HCT116 (cell line): ENCODE measurements around the gene TNC. TPM values are rescaled to one million over a fixed set of nuclear protein-coding genes. Genes with fewer than 3 reads are reported as not detected.

Source experiments
- ATAC-seq: fragments of 200-7000 bp; cut with Tn5 transposase; 2 replicates; pipeline ENCODE4 v1.9.1; 2020; ENCODE audit warnings: mild to moderate bottlenecking, moderate library complexity
- BruUV-seq: library from RNA; stranded (reverse); fragments of 400-500 nt; replicated peaks from 2 replicates; lab custom pipeline; 2021; lab: Mats Ljungman, UMichigan
- CTCF ChIA-PET: fragments of 300-600 bp; sonication (Branson Sonifier 250); formaldehyde crosslinking; loops from one replicate; lab custom pipeline; 2021; ENCODE audit warnings: antibody characterized with exemption; lab: Charles Lee
- POLR2A ChIA-PET: fragments of 300-600, 350-600 bp; sonication (Branson Sonifier 250); formaldehyde crosslinking; loops from one replicate; lab custom pipeline; 2021; ENCODE audit warnings: antibody characterized with exemption; lab: Charles Lee
- RAD21 ChIA-PET, 2 experiments: fragments of 300-600 bp; sonication (Branson Sonifier 250); formaldehyde crosslinking; loops; one replicate each; lab custom pipeline; 2023; ENCODE audit warnings: low total read pairs in 2 of 2; ENCODE audit not compliant: uncharacterized antibody in 2 of 2, unreplicated experiment in 2 of 2, low non-redundant PET in 1 of 2; lab: Charles Lee
- DNase-seq: peaks from one replicate; pipeline ENCODE4 v3.0.0-alpha.2; 2010; ENCODE audit warnings: low read depth, low spot score
- H2AFZ ChIP-seq: fragments of 200-600 bp; shearing (Covaris generic), sonication (generic); 2 replicates; pipeline ENCODE4 v1.6.1; 2017; ENCODE audit warnings: low read depth, mixed run types, mixed read lengths, antibody characterized with exemption, low read length; ENCODE audit not compliant: poor library complexity, severe bottlenecking
- H3K27ac ChIP-seq: 2 replicates; pipeline ENCODE4 v1.5.1; 2012; ENCODE audit warnings: low read depth, low read length
- H3K27me3 ChIP-seq: fragments of 200-600 bp; sonication (generic); 2 replicates; pipeline ENCODE4 v1.6.1; 2016; ENCODE audit warnings: mixed run types, low read length, mixed read lengths; ENCODE audit not compliant: insufficient read depth
- H3K36me3 ChIP-seq, 2 experiments: fragments of 200-500 bp in 1 of 2; fragments of 200-600 bp in 1 of 2; sonication (Bioruptor generic) in 1 of 2; sonication (generic) in 1 of 2; 2 replicates each; pipeline versions ENCODE4 v1.5.1 to v1.6.1; 2014 to 2016; ENCODE audit warnings: low read length in 2 of 2, inconsistent platforms in 1 of 2, mixed read lengths in 1 of 2, mixed run types in 1 of 2; ENCODE audit not compliant: insufficient read depth in 2 of 2, control insufficient read depth in 1 of 2
- H3K4me1 ChIP-seq, 2 experiments: fragments of 200-600 bp in 1 of 2; sonication (generic) in 1 of 2; 2 replicates each; pipeline versions ENCODE4 v1.5.1 to v1.6.1; 2012 to 2017; ENCODE audit warnings: low read length in 2 of 2, inconsistent platforms in 1 of 2, mild to moderate bottlenecking in 1 of 2, mixed read lengths in 1 of 2, mixed run types in 1 of 2, moderate library complexity in 1 of 2; ENCODE audit not compliant: insufficient read depth in 2 of 2, control insufficient read depth in 1 of 2
- H3K4me2 ChIP-seq: fragments of 200-600 bp; sonication (generic); 2 replicates; pipeline ENCODE4 v1.6.1; 2017; ENCODE audit warnings: mixed run types, low read length, mixed read lengths
- H3K4me3 ChIP-seq, 2 experiments: fragments of 200-600 bp in 1 of 2; sonication (generic) in 1 of 2; replicated peaks in 1 of 2; 2 replicates each; pipeline ENCODE4 v1.5.1; 2011 to 2016; ENCODE audit warnings: low read length in 2 of 2, control low read depth in 1 of 2, low read depth in 1 of 2, mild to moderate bottlenecking in 1 of 2, mixed read lengths in 1 of 2, mixed run types in 1 of 2
- H3K79me2 ChIP-seq: fragments of 200-600 bp; sonication (generic); 2 replicates; pipeline ENCODE4 v1.6.1; 2017; ENCODE audit warnings: mild to moderate bottlenecking, mixed run types, low read length, moderate library complexity, mixed read lengths; ENCODE audit not compliant: insufficient read depth
- H3K9ac ChIP-seq: fragments of 200-600 bp; sonication (generic); 2 replicates; pipeline ENCODE4 v1.6.1; 2016; ENCODE audit warnings: low read length, mixed read lengths
- H3K9me2 ChIP-seq: fragments of 200-600 bp; sonication (generic), shearing (Covaris generic); 2 replicates; pipeline ENCODE4 v1.6.1; 2017; ENCODE audit warnings: mixed run types, mild to moderate bottlenecking, moderate library complexity; ENCODE audit not compliant: insufficient read depth
- H3K9me3 ChIP-seq, 2 experiments: fragments of 200-500 bp in 1 of 2; fragments of 200-600 bp in 1 of 2; sonication (Bioruptor generic) in 1 of 2; sonication (generic) in 1 of 2; 2 replicates each; pipeline ENCODE4 v1.6.1; 2014 to 2017; ENCODE audit warnings: low read length in 2 of 2, mixed read lengths in 2 of 2, inconsistent platforms in 1 of 2, low read depth in 1 of 2, mild to moderate bottlenecking in 1 of 2, mixed run types in 1 of 2, moderate library complexity in 1 of 2; ENCODE audit not compliant: control insufficient read depth in 1 of 2, insufficient read depth in 1 of 2
- H4K20me1 ChIP-seq: fragments of 200-600 bp; sonication (generic), shearing (Covaris generic); 2 replicates; pipeline ENCODE4 v1.6.1; 2017; ENCODE audit warnings: mixed run types, mild to moderate bottlenecking, moderate library complexity; ENCODE audit not compliant: insufficient read depth
- ATF3 ChIP-seq: IDR thresholded peaks from 2 replicates; pipeline ENCODE4 v1.6.1; 2012
- CBX3 ChIP-seq: IDR thresholded peaks from 2 replicates; pipeline ENCODE4 v1.6.1; 2012; ENCODE audit warnings: low read depth
- CTCF ChIP-seq, 3 experiments: fragments of 200-600 bp in 1 of 3; sonication (generic) in 1 of 3; IDR thresholded peaks in 2 of 3; conservative IDR thresholded peaks in 1 of 3; 2 replicates each; pipeline ENCODE4 v1.5.1; 2012 to 2017; ENCODE audit warnings: low read depth in 2 of 3, low read length in 2 of 3, antibody characterized with exemption in 1 of 3, borderline replicate concordance in 1 of 3, control low read depth in 1 of 3, mild to moderate bottlenecking in 1 of 3, mixed read lengths in 1 of 3, mixed run types in 1 of 3, moderate library complexity in 1 of 3; ENCODE audit not compliant: insufficient read depth in 1 of 3
- ELF1 ChIP-seq: IDR thresholded peaks from 2 replicates; pipeline ENCODE4 v1.6.1; 2012; ENCODE audit warnings: low read depth, borderline replicate concordance
- EZH2 ChIP-seq: fragments of 200-600 bp; sonication (generic); IDR thresholded peaks from 2 replicates; pipeline ENCODE4 v1.6.1; 2017; ENCODE audit warnings: antibody characterized with exemption, mixed run types
- EZH2phosphoT487 ChIP-seq: fragments of 200-600 bp; IDR thresholded peaks from 2 replicates; pipeline ENCODE4 v1.6.1; 2018; ENCODE audit warnings: antibody characterized with exemption, borderline replicate concordance
- FOSL1 ChIP-seq: IDR thresholded peaks from 2 replicates; pipeline ENCODE4 v1.6.1; 2012; ENCODE audit warnings: low read depth
- JUND ChIP-seq: IDR thresholded peaks from 2 replicates; pipeline ENCODE4 v1.6.1; 2012
- MAX ChIP-seq: IDR thresholded peaks from 2 replicates; pipeline ENCODE4 v1.6.1; 2012
- REST ChIP-seq: IDR thresholded peaks from 2 replicates; pipeline ENCODE4 v1.6.1; 2012; ENCODE audit warnings: low read depth
- SP1 ChIP-seq: IDR thresholded peaks from 2 replicates; pipeline ENCODE4 v1.6.1; 2012; ENCODE audit warnings: low read depth
- SRF ChIP-seq: IDR thresholded peaks from 2 replicates; pipeline ENCODE4 v1.6.1; 2012; ENCODE audit warnings: low read depth
- YY1 ChIP-seq: IDR thresholded peaks from 2 replicates; pipeline ENCODE4 v1.6.1; 2011; ENCODE audit warnings: low read length, low read depth, moderate library complexity, mild to moderate bottlenecking; ENCODE audit not compliant: insufficient replicate concordance; ENCODE audit errors: extremely low read depth
- ZFX ChIP-seq: fragments of 450-650 bp; IDR thresholded peaks from 2 replicates; pipeline ENCODE4 v1.6.1; 2017
- intact Hi-C: fragments of 100-400 bp; cut with micrococcal nuclease; formaldehyde crosslinking; loops from 2 replicates; pipeline ENCODE4 v1.10.0; 2022
- total RNA-seq: library from RNA; stranded (reverse); gene quantifications from one replicate; pipeline ENCODE4 v1.2.1, GENCODE V29; 2021; ENCODE audit not compliant: unreplicated experiment

TNC gene
- total RNA-seq, 1 experiment from 2014 or later = 0.49 TPM

- DNase-seq = no peak
- Histone ChIP-seq H2AFZ (no peak overlapping the region), H3K9me2 (no peaks in the 10 kb centered on the region), H3K79me2 (no peaks in the 10 kb centered on the region), H3K4me2 (no peak overlapping the region), H3K9ac (no peak overlapping the region), H3K4me1 (no peaks in the 10 kb centered on the region)
- no TSS peak for BruUV-seq
- CTCF ChIA-PET = no interaction called here
- no peak for TF ChIP-seq ZFX
- TF ChIP-seq ATF3 = no peak
- no peak for TF ChIP-seq CTCF (IDR thresholded peaks at IDR 0.05 in 2 of 3, conservative IDR thresholded peaks at IDR 0.05 in 1 of 3; ENCODE audit: borderline replicate concordance in 1 of 3, insufficient read depth in 1 of 3, low read depth in 2 of 3, low read length in 2 of 3)
- TF ChIP-seq MAX = no peak
- no peak for TF ChIP-seq SP1
- TF ChIP-seq SRF = no peak
- TF ChIP-seq CBX3 = no peak
- no peak for TF ChIP-seq YY1
- TF ChIP-seq EZH2 = no peak
- TF ChIP-seq REST = no peak
- no peak for TF ChIP-seq EZH2phosphoT487
- no peak for TF ChIP-seq FOSL1
- no peak for TF ChIP-seq ELF1
- no peak for TF ChIP-seq JUND
- TF ChIP-seq, all 23 proteins: peak for 0
- Histone ChIP-seq H4K20me1 (no peaks in the 10 kb centered on the region), H3K36me3 (no peaks in the 10 kb centered on the region), H3K27ac (no peak overlapping the region), H3K9me3 (no peaks in the 10 kb centered on the region), H3K27me3 (no peaks in the 10 kb centered on the region; the same call in 1 of the 2 replicates), H3K4me3 (no peak overlapping the region)
- intact Hi-C loops = no loop called here
- ATAC-seq = no peak
- ChIA-PET POLR2A (no interaction called here), RAD21 (no interaction called here)
Observed at GRCh38 chr9:115024925-115025535, 92.9 kb downstream of the TNC start.
